HCEC 1CT (cell line): Measurements from ENCODE around the gene ULK4.
A peak's percentile ranks its signal among the peaks of the same experiment; 100 is the strongest.
"Not testable (repeated sequence)": the region's sequence is repeated elsewhere in the genome, so short reads cannot be mapped to it uniquely, and the experiment has no call there.

Experiments used
- DNase-seq: peaks from one replicate; pipeline ENCODE4 v3.0.0-alpha.2; 2017

ULK4 gene

DNA sequence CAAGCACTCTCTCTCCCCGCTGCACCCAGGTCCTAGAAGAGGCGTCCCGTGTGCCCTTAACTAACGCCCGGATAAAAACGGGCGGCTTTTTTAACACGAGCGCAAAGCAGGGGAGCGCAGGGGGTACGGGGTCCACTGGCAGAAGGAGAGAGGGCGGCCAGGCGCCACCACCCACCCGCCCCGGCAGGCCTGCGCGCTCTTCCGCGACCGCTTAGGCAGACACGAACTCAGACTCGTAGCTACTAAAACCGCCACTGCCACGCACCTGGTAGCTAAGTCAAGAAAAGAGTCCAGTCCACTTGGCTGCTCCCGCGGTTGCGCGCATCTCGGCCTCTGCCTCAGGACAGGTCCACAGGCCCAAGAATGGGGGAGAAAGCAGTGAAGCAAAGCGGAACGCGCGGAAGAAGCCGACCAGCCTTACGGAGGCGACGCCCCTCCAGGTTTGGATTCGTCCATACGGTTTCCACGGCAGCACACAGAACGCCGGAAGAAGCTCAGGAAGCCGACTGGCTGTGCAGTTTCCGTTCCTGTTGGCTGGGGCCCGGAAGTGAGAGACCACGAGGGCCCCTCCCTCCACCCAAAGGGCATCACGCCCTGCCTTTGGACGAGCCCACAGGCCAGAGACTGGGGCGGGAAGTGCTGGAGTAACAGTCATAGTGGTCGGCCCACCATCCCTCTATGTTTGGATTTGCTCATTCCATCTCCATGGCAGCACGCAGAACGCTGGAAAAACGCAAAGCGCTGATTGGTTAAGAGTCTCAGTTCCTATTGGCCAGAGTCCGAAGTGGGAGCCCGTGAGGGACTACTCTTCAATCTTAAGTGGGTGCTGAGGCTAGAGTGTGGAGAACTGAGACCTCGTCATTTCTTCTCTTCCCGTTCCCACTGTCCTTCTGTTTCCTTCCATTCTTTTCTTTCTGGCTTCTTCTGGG is at the start of gene ULK4:
Gene ULK4 (minus strand): TSS at position 353 of the 929 bp plus-strand sequence. CDS start 7,344 bp downstream, outside the sequence.
- DNase-seq, result peak; percentile 100

- DNase-seq, result no peak
Measured at GRCh38 chr3:42010530-42010929, 48.6 kb upstream of the ULK4 start.

GRCh38 chr3:42009456-42009855 is 47.6 kb upstream of the ULK4 start:
- peak; percentile 17 for DNase-seq

DNA sequence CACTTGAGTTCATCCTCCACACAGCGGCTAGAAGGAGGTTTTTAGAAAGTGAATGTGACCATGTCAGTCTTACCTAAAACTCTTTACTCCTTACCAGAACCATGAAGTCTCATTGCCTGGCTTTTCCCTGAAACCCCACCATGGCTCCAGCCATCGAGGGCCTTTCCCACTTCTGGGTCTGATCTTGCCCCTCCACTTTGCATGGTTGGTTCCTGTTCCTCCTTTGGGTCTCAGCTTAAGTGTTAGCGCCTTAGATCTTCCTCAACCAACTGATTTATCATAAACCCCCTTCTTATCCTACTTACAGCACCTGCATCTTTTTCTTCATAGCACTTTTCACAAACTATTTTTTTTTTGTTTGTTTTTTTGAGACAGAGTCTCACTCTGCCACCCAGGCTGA is 45.9 kb upstream of the ULK4 start:
- no peak for DNase-seq

- DNase-seq, result no peak
Measured at GRCh38 chr3:42005401-42005800, 43.5 kb upstream of the ULK4 start.

GRCh38 chr3:42002790-42003189 is 40.9 kb upstream of the ULK4 start:
- DNase-seq, result no peak

GRCh38 chr3:42001777-42002176 is 39.9 kb upstream of the ULK4 start:
- DNase-seq, result no peak

DNA sequence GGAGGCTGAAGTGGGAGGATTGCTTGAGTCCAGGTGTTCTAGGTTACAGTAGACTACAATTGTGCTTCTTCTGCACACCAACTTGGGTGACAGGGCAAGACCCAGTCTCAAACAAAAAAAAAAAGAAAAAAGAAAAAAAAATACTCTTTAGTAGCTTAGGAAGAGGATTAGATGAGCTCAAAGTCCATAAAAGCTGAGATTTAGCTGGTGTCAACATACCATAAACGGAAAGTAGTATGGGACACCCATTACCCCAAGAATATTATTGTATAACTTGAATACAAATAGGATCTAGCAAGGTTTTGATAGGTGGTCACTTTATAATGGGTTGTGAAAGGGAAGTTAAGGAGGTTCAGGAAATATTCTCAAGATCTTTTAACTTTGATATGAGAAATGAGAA is 38.0 kb upstream of the ULK4 start:
- DNase-seq, result no peak

DNA sequence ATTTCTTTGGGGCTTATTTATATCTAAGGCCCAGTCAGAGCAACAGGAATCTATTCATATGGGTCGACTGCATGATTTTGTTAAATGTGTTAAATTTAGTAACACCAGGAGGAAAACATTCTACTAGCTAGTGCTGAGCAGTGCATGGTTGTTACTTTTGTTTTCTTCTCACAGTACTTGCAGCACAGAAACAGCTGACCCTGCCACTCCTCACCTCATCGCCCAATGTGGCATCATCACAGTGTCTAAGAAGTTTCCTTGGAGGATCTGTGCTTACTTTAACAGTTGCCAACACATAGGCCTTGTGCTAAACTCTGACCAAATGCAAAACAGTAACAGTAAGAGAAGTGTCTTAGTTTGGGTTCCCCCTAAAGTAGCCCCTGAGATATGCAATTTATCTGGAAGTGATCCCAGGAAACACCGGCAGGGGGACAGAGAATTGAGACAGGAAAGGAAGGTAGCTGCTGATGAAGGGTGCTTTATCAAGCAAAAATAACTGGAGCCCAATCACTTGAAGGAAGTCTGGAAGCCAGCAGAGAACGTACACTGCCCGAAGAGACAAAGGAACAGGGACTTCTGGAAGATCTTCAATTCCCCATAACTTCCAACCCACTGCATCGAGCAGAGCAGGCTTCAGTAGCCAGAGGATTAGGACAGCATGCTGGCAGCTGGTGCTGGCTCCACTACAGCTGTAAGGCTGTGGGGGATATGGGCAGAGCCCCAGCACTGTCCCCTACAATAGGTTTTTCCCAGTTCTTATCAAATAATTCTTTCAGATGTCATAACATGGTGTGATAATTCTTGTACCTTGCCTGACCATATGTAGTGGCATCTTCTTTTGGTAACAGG is 36.0 kb upstream of the ULK4 start:
- no peak for DNase-seq

- no peak for DNase-seq
Measured at GRCh38 chr3:41991437-41991836, 29.5 kb upstream of the ULK4 start.

GRCh38 chr3:41989518-41989917 is 27.6 kb upstream of the ULK4 start:
- DNase-seq, result no peak

DNA sequence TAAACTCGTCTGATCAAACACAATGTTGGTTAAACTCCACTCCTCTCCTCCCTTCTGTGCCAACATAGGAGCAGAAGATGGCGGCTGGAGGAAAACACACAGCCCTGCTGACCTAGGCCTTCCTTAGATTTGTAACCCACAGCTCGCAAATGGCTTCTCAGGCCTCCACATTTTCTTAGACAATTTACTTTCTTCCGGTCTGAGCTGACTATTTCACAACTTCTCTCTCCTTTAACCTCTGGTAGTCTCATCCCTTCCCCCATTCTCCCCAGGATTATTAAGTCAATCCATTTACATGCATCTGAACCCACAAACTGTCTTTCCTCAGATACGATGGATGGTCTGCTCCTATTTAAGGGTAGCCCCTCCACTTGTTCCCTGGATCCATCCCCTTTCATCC is 25.7 kb upstream of the ULK4 start:
- no peak for DNase-seq

GRCh38 chr3:41986561-41986960 is 24.7 kb upstream of the ULK4 start:
- no peak for DNase-seq

GRCh38 chr3:41985018-41985417 is 23.1 kb upstream of the ULK4 start:
- DNase-seq, result no peak

DNA sequence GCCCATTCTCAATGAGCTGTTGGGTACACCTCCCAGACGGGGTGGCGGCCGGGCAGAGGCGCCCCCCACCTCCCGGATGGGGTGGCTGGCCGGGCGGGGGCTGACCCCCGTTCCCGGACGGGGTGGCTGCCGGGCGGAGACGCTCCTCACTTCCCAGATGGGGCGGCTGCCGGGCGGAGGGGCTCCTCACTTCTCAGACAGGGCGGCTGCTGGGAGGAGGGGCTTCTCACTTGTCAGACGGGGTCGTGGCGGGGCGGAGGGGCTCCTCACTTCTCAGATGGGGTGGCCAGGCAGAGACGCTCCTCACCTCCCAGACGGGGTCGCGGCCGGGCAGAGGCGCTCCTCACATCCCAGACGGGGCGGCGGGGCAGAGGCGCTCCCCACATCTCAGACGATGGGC is 21.2 kb upstream of the ULK4 start:
- DNase-seq, result not testable (repeated sequence)

GRCh38 chr3:41977401-41977800 is 15.5 kb upstream of the ULK4 start:
- DNase-seq, result not testable (repeated sequence)

- DNase-seq, result no peak
Measured at GRCh38 chr3:41975416-41976103, 13.7 kb upstream of the ULK4 start.

DNA sequence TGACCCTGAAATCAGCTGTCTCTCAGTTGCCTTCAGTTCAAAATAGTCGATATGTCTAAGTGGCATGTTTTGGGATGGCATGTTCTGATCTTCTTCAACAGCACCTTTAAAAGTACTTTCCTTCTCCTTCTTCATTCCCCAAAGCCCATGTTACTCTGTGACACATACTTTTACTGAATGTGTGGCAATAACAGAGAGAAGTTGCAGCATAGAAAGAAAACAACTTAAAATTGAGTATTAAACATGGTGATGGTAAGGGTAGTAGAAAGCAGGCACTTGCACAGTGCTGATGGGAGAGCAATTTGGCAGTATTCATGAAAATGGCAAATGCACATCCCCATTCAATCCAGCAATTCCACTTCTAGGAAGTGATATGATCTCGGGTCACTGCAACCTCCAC is 12.3 kb upstream of the ULK4 start:
- no peak for DNase-seq

- no peak for DNase-seq
Measured at GRCh38 chr3:41972802-41973201, 10.9 kb upstream of the ULK4 start.

- DNase-seq, result no peak
Measured at GRCh38 chr3:41966206-41966605, 4.3 kb upstream of the ULK4 start.

GRCh38 chr3:41963823-41964222 is 1.9 kb upstream of the ULK4 start:
- DNase-seq, result no peak

GRCh38 chr3:41960826-41961750 is 815 bp downstream of the ULK4 start:
- DNase-seq, result peak; percentile 67
